Thoracic aorta (tissue), 2 donors: ENCODE results near the gene TDRKH. TPM values are rescaled to one million over a fixed set of nuclear protein-coding genes. Genes with fewer than 3 reads are reported as not detected.

Experiments used
- ATAC-seq: fragments of 150-250 bp; one replicate; pipeline ENCODE4 v1.8.0; 2017; ENCODE audit warnings: low read depth; ENCODE audit not compliant: insufficient number of reproducible peaks, low FRiP score
- DNase-seq: peaks from one replicate; pipeline ENCODE4 v3.0.0-alpha.2; 2020; ENCODE audit warnings: low spot score
- H3K27ac ChIP-seq, 2 donors: fragments of 200-600 bp; sonication (generic); 1 replicate in 1 of 2; 2 replicates in 1 of 2; pipeline ENCODE4 v1.5.1; 2016; ENCODE audit warnings: mild to moderate bottlenecking in 2 of 2, moderate library complexity in 2 of 2
- H3K27me3 ChIP-seq: fragments of 200-600 bp; sonication (generic); replicated peaks from 2 replicates; pipeline ENCODE4 v1.6.0; 2016; ENCODE audit warnings: mild to moderate bottlenecking; ENCODE audit not compliant: insufficient read depth
- H3K36me3 ChIP-seq: fragments of 200-600 bp; sonication (generic); one replicate; pipeline ENCODE4 v1.5.1; 2016
- H3K4me1 ChIP-seq, 2 donors: fragments of 200-600 bp; sonication (generic); 1 replicate in 1 of 2; 2 replicates in 1 of 2; pipeline versions ENCODE4 v1.5.1 to v1.6.0; 2016; ENCODE audit warnings: low read depth in 2 of 2, mild to moderate bottlenecking in 1 of 2; ENCODE audit not compliant: control insufficient read depth in 1 of 2
- H3K4me3 ChIP-seq: fragments of 200-600 bp; sonication (generic); 2 replicates; pipeline ENCODE4 v1.5.1; 2016; ENCODE audit warnings: mild to moderate bottlenecking
- H3K9me3 ChIP-seq: fragments of 200-600 bp; sonication (generic); 2 replicates; pipeline ENCODE4 v1.5.1; 2016
- total RNA-seq, 2 donors: library from RNA; depleted of rRNA; stranded (reverse); fragments of >200 nt; gene quantifications; one replicate each; pipeline versions ENCODE4 v1.1.0 to v1.2.3, GENCODE V29; 2016
- TF ChIP-seq, protein P1 (sequence below): fragments of 200-600 bp; sonication (generic); IDR thresholded peaks from one replicate; pipeline ENCODE4 v1.5.1; 2019; ENCODE audit warnings: antibody characterized with exemption

The TDRKH gene
- total RNA-seq, 2 donors from 2014 or later = 3.1 to 3.2 TPM

DNA sequence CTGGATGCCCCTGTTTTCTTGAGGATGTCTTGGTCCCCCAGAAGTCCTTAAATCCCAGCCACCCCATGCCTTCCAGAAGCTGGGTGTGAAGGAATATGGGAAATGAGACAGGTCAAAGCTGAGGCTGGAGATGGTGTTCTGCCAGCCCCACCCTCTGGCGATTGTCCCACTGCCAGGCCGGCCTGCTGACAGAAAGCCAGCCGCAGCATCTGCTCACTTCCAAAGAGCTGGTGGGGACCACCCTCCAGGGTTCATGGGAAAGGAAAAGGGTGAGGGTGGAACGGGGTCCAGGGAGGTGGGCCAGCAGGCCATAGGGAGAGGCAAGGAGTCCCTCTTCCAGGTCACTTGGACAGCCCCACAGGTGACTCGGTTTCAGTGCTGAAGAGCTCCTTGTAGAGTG lies 16.8 kb upstream of the TDRKH start:
- Histone ChIP-seq H3K36me3 (no peaks in the 10 kb centered on the region), H3K4me1 (no peaks in the 10 kb centered on the region), H3K27ac (no peak overlapping the region), H3K4me3 (no peak overlapping the region), H3K9me3 (no peaks in the 10 kb centered on the region), H3K27me3 (no peaks in the 10 kb centered on the region)
- TF ChIP-seq, protein P1, sequence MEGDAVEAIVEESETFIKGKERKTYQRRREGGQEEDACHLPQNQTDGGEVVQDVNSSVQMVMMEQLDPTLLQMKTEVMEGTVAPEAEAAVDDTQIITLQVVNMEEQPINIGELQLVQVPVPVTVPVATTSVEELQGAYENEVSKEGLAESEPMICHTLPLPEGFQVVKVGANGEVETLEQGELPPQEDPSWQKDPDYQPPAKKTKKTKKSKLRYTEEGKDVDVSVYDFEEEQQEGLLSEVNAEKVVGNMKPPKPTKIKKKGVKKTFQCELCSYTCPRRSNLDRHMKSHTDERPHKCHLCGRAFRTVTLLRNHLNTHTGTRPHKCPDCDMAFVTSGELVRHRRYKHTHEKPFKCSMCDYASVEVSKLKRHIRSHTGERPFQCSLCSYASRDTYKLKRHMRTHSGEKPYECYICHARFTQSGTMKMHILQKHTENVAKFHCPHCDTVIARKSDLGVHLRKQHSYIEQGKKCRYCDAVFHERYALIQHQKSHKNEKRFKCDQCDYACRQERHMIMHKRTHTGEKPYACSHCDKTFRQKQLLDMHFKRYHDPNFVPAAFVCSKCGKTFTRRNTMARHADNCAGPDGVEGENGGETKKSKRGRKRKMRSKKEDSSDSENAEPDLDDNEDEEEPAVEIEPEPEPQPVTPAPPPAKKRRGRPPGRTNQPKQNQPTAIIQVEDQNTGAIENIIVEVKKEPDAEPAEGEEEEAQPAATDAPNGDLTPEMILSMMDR = no peak
- ATAC-seq = no peak
- no peak for DNase-seq

DNA sequence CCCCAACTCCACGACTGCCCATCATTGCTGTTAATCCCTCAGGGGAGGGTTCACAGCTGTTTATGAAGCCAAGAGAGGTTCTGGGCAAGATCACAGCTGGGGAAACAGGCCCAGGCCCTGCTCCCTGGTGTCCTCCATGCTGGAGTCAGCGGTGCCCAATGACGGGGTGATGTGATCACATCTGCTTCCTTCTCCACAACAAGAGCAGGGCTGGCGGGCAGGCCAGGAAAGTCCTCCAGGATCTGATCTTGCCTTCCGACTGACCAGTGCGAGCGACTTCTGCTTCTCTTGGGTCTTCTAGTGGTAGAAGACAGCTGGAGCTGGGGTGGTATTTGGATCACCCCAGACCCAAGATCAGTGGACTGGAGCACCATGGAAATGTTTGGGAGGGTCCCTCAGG lies 15.9 kb upstream of the TDRKH start:
- H3K4me1 ChIP-seq = no peaks in the 10 kb centered on the region
- DNase-seq (no peak), ATAC-seq (no peak)
- TF ChIP-seq, protein P1 = no peak
- no peak overlapping the region for H3K4me3 ChIP-seq
- H3K27me3 ChIP-seq = no peaks in the 10 kb centered on the region
- H3K27ac ChIP-seq = no peak overlapping the region
- no peaks in the 10 kb centered on the region for H3K9me3 ChIP-seq
- H3K36me3 ChIP-seq = no peaks in the 10 kb centered on the region

DNA sequence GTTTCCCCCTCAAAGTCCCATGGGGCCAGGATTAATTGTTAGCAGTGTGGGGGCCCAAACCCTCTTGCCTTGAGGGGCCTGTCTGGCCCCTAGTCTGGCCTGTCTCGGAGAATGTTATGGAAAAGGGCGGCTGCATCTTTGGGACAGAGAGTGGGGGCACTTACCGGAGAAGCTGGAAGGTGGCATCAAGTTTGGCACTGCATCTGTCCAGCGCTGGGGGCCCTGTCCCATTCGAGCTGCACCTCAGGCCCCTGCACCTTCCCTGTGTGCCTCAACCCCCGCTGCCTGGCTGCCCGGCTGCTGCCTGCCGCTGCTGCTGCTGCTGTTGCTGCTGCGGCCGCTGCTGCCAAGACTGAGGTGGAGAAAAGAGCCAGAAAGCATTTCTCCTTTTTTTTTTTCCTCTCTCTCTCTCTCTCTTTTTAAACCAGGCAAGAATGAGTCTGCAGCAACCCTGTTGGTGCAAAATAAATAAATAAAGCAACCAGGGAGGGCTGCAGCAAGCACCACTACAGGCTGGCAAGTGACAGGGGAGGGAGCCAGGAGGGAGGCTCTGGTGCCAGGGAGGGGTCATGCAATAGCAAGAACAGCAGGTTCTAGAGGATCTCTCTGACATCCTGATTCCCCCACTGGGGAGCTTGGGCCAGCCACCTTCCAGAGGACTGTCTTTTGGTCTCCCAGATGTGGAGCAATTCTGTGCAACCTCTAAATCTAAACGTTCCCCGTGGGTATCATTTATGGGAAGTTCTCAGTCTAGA lies 14.9 kb upstream of the TDRKH start, which contains the start of gene LINGO4:
LINGO4 (minus strand) TSS at position 354 of the 755 bp plus-strand sequence. CDS start 2,715 bp downstream, outside the sequence.
- no peaks in the 10 kb centered on the region for H3K36me3 ChIP-seq
- no peaks in the 10 kb centered on the region for H3K9me3 ChIP-seq
- ATAC-seq = no peak
- H3K4me1 ChIP-seq = no peaks in the 10 kb centered on the region
- TF ChIP-seq, protein P1 = no peak
- H3K27me3 ChIP-seq = no peaks in the 10 kb centered on the region
- no peak for DNase-seq
- no peak within 1 kb of the TSS for H3K27ac ChIP-seq
- H3K4me3 ChIP-seq = no peak within 1 kb of the TSS

DNA sequence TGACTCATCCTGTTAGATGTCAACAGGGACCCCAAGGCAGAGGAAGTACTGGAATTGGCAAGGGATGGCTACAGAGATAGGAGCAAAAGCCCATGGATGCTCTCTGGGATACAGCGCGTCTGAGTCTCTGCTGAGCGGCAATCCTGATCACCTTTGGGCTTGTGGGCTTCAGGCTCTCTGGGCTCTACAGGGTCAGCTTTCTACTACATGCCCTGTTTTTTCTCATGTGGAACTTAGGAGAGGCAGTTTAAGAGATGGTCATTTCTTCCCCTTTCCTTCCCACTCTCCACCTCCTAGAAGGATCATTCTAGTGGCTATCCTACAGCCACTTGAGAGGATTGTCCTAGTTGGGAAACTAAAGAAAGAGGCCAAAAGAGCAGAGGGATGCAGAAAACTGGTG lies 13.6 kb upstream of the TDRKH start:
- no peak for DNase-seq
- Histone ChIP-seq H3K4me3 (no peak overlapping the region), H3K36me3 (no peaks in the 10 kb centered on the region), H3K4me1 (no peaks in the 10 kb centered on the region), H3K9me3 (no peaks in the 10 kb centered on the region), H3K27me3 (no peaks in the 10 kb centered on the region), H3K27ac (no peak overlapping the region)
- TF ChIP-seq, protein P1 = no peak
- no peak for ATAC-seq

DNA sequence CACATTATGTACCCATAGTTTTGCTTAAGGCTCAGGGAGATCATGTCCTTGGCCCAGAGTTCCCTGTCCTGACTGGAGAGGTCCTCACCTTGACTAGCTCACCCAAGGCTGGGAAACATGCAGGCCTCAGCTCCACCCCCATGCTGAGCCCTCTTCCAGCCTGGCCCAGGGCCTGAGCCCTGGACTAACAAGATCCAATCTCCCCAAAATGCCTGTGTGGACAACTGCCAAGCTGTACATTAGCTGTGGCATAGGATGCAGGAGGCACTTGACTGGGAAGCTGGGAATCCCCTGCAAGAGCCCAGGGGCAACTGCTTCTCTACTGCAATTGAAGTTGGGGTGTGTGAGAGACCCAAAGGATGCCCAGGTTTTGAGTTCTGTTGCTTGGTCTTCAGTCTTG lies 12.9 kb upstream of the TDRKH start:
- Histone ChIP-seq H3K9me3 (no peaks in the 10 kb centered on the region), H3K27ac (no peak overlapping the region), H3K27me3 (no peaks in the 10 kb centered on the region), H3K36me3 (no peaks in the 10 kb centered on the region), H3K4me3 (no peak overlapping the region), H3K4me1 (no peaks in the 10 kb centered on the region)
- no peak for DNase-seq
- TF ChIP-seq, protein P1 = no peak
- no peak for ATAC-seq
